ENCODE measurements around the gene ACOT11.

ACOT11 gene

DNA sequence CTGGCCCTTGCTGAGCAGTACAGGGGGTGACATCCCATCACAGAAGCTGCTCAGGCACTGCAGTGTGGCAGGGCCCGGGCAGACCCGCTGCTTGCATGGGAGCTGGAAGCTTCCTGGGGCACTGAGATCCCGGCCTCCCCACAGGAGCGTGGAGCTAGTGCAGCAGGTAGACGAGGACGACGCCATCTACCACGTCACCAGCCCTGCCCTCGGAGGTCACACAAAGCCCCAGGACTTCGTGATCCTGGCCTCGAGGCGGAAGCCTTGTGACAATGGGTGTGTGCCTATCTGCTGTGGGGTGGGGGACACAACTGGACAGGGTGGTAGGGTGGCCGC lies 58.9 kb downstream of the ACOT11 start (continued):
- TF ChIP-seq ZFP37 (tag by site-specific recombination; IDR thresholded peaks at IDR 0.05) (no peak), ZNF664 (tag by site-specific recombination; IDR thresholded peaks at IDR 0.05) (no peak), ZNF398 (tag by site-specific recombination; IDR thresholded peaks at IDR 0.05) (no peak), ZBTB8A (tag by site-specific recombination; IDR thresholded peaks at IDR 0.05) (no peak), ZFHX2 (tag by site-specific recombination; conservative IDR thresholded peaks at IDR 0.05) (no peak), AEBP2 (tag by site-specific recombination; IDR thresholded peaks at IDR 0.05; ENCODE audit: borderline replicate concordance) (no peak)
- TF ChIP-seq, protein P1, sequence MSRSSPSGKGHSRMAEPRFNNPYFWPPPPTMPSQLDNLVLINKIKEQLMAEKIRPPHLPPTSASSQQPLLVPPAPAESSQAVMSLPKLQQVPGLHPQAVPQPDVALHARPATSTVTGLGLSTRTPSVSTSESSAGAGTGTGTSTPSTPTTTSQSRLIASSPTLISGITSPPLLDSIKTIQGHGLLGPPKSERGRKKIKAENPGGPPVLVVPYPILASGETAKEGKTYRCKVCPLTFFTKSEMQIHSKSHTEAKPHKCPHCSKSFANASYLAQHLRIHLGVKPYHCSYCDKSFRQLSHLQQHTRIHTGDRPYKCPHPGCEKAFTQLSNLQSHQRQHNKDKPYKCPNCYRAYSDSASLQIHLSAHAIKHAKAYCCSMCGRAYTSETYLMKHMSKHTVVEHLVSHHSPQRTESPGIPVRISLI (tag by site-specific recombination; IDR thresholded peaks at IDR 0.05) = no peak
- TF ChIP-seq, protein P2, sequence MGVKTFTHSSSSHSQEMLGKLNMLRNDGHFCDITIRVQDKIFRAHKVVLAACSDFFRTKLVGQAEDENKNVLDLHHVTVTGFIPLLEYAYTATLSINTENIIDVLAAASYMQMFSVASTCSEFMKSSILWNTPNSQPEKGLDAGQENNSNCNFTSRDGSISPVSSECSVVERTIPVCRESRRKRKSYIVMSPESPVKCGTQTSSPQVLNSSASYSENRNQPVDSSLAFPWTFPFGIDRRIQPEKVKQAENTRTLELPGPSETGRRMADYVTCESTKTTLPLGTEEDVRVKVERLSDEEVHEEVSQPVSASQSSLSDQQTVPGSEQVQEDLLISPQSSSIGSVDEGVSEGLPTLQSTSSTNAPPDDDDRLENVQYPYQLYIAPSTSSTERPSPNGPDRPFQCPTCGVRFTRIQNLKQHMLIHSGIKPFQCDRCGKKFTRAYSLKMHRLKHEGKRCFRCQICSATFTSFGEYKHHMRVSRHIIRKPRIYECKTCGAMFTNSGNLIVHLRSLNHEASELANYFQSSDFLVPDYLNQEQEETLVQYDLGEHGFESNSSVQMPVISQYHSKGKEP (tag by site-specific recombination; IDR thresholded peaks at IDR 0.05) = no peak

GRCh38 chr1:54607821-54608565 lies 60.0 kb downstream of the ACOT11 start:
- ChIA-PET CTCF (no interaction called here), POLR2A (interaction anchor here (0.6 kb wide), 1 partner anchor 103 kb away, joined by 4 read pairs; no protein-coding TSS in a partner anchor)
- Histone ChIP-seq H3K4me3 (ENCODE audit: low read depth, low read length) (no peak overlapping the region), H3K9me3 (ENCODE audit: control insufficient read depth, insufficient read depth, low read depth, low read length) (no peaks in the 10 kb centered on the region), H3K27ac (ENCODE audit: extremely low read depth, low read depth, low read length) (no peak overlapping the region), H3K4me1 (ENCODE audit: control insufficient read depth, insufficient read depth, low read length) (no peaks in the 10 kb centered on the region), H3K36me3 (ENCODE audit: control insufficient read depth in 2 of 2, insufficient read depth in 1 of 2, low read length in 2 of 2) (no peaks in the 10 kb centered on the region)
- TF ChIP-seq ZNF785 (tag by site-specific recombination; IDR thresholded peaks at IDR 0.05) = no peak
- TF ChIP-seq, protein P3, sequence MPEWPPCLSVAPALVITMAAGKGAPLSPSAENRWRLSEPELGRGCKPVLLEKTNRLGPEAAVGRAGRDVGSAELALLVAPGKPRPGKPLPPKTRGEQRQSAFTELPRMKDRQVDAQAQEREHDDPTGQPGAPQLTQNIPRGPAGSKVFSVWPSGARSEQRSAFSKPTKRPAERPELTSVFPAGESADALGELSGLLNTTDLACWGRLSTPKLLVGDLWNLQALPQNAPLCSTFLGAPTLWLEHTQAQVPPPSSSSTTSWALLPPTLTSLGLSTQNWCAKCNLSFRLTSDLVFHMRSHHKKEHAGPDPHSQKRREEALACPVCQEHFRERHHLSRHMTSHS (tag by site-specific recombination; IDR thresholded peaks at IDR 0.05) = no peak
- no peak for TF ChIP-seq KLF1 (tag by site-specific recombination; IDR thresholded peaks at IDR 0.05)

- CTCF ChIA-PET = no interaction called here
- H3K9me3 ChIP-seq (ENCODE audit: control insufficient read depth, insufficient read depth, low read depth, low read length) = no peaks in the 10 kb centered on the region
- no peak overlapping the region for H3K4me3 ChIP-seq (ENCODE audit: low read depth, low read length)
- no peaks in the 10 kb centered on the region for H3K4me1 ChIP-seq (ENCODE audit: control insufficient read depth, insufficient read depth, low read length)
- no peak overlapping the region for H3K27ac ChIP-seq (ENCODE audit: extremely low read depth, low read depth, low read length)
- H3K36me3 ChIP-seq (ENCODE audit: control insufficient read depth in 2 of 2, insufficient read depth in 1 of 2, low read length in 2 of 2) = no peaks in the 10 kb centered on the region
- POLR2A ChIA-PET = interaction anchor here (0.6 kb wide), 1 partner anchor 104 kb away, joined by 4 read pairs; no protein-coding TSS in a partner anchor
- TF ChIP-seq, protein P4, sequence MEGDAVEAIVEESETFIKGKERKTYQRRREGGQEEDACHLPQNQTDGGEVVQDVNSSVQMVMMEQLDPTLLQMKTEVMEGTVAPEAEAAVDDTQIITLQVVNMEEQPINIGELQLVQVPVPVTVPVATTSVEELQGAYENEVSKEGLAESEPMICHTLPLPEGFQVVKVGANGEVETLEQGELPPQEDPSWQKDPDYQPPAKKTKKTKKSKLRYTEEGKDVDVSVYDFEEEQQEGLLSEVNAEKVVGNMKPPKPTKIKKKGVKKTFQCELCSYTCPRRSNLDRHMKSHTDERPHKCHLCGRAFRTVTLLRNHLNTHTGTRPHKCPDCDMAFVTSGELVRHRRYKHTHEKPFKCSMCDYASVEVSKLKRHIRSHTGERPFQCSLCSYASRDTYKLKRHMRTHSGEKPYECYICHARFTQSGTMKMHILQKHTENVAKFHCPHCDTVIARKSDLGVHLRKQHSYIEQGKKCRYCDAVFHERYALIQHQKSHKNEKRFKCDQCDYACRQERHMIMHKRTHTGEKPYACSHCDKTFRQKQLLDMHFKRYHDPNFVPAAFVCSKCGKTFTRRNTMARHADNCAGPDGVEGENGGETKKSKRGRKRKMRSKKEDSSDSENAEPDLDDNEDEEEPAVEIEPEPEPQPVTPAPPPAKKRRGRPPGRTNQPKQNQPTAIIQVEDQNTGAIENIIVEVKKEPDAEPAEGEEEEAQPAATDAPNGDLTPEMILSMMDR (tag by site-specific recombination; IDR thresholded peaks at IDR 0.05) = no peak
- no peak for TF ChIP-seq ZNF677 (tag by site-specific recombination; IDR thresholded peaks at IDR 0.05)
- TF ChIP-seq ZBTB1 (tag by site-specific recombination; IDR thresholded peaks at IDR 0.05) = no peak
- no peak for TF ChIP-seq OVOL3 (tag by site-specific recombination; IDR thresholded peaks at IDR 0.05)
- no peak for TF ChIP-seq ZNF707 (tag by site-specific recombination; IDR thresholded peaks at IDR 0.05)
- TF ChIP-seq ZFHX2 (tag by site-specific recombination; conservative IDR thresholded peaks at IDR 0.05) = no peak
- no peak for TF ChIP-seq ZNF112 (tag by site-specific recombination; IDR thresholded peaks at IDR 0.05)
- TF ChIP-seq ZNF530 (tag by site-specific recombination; IDR thresholded peaks at IDR 0.05; ENCODE audit: low read depth) = no peak
- TF ChIP-seq ZSCAN23 (tag by site-specific recombination; IDR thresholded peaks at IDR 0.05) = no peak
- no peak for TF ChIP-seq ZNF239 (tag by site-specific recombination; IDR thresholded peaks at IDR 0.05)
- TF ChIP-seq ZIC2 (tag by site-specific recombination; IDR thresholded peaks at IDR 0.05) = no peak
- no peak for TF ChIP-seq ZNF664 (tag by site-specific recombination; IDR thresholded peaks at IDR 0.05)
- TF ChIP-seq ZNF596 (tag by site-specific recombination; IDR thresholded peaks at IDR 0.05) = no peak
- TF ChIP-seq ZNF416 (tag by site-specific recombination; IDR thresholded peaks at IDR 0.05) = no peak
- no peak for TF ChIP-seq ZNF10 (tag by site-specific recombination; IDR thresholded peaks at IDR 0.05)
These were observed 60.7 kb downstream of the ACOT11 start for GRCh38 chr1:54608566-54609230.
